CD4-positive, alpha-beta T cell treated with Interleukin-4 for 1 hour (primary cell): ENCODE measurements around the gene NKX6-2.
"Not testable (repeated sequence)": the region's sequence is repeated elsewhere in the genome, so short reads cannot be mapped to it uniquely, and the experiment has no call there.

Source experiments
- DNase-seq, 2 donors: peaks; one replicate each; pipeline ENCODE4 v3.0.0-alpha.2; 2020 to 2022

The NKX6-2 gene

GRCh38 chr10:132785723-132786475, at the start of gene NKX6-2:
Gene NKX6-2, minus strand, starts transcription at chr10:132786147. Its CDS starts 199 bp downstream, at chr10:132785948.
- no peak for DNase-seq

- no peak for DNase-seq
Measured at GRCh38 chr10:132834891-132835847, 49.2 kb upstream of the NKX6-2 start.

GRCh38 chr10:132834311-132834761, 48.4 kb upstream of the NKX6-2 start:
- DNase-seq: no peak

GRCh38 chr10:132833421-132834111, 47.6 kb upstream of the NKX6-2 start:
- no peak for DNase-seq

GRCh38 chr10:132832186-132832969, 46.4 kb upstream of the NKX6-2 start:
- no peak for DNase-seq

GRCh38 chr10:132829403-132829802, 43.5 kb upstream of the NKX6-2 start:
- no peak for DNase-seq

- no peak for DNase-seq
Measured at GRCh38 chr10:132828681-132829080, 42.7 kb upstream of the NKX6-2 start.

GRCh38 chr10:132827861-132828539, 42.1 kb upstream of the NKX6-2 start:
- DNase-seq: no peak

GRCh38 chr10:132827423-132827789, 41.5 kb upstream of the NKX6-2 start:
- DNase-seq: no peak

GRCh38 chr10:132826524-132827422, 40.8 kb upstream of the NKX6-2 start:
- DNase-seq: no peak

GRCh38 chr10:132825783-132826523, 40.0 kb upstream of the NKX6-2 start:
- DNase-seq: not testable (repeated sequence)

GRCh38 chr10:132820056-132820455, 34.1 kb upstream of the NKX6-2 start:
- DNase-seq: no peak

- no peak for DNase-seq
Measured at GRCh38 chr10:132817701-132818211, 31.8 kb upstream of the NKX6-2 start.

GRCh38 chr10:132816718-132817117, 30.8 kb upstream of the NKX6-2 start:
- DNase-seq: no peak

GRCh38 chr10:132815168-132815857, 29.4 kb upstream of the NKX6-2 start:
- no peak for DNase-seq

- DNase-seq: no peak
Measured at GRCh38 chr10:132814469-132814856, 28.5 kb upstream of the NKX6-2 start.

GRCh38 chr10:132813560-132814468, 27.9 kb upstream of the NKX6-2 start:
- no peak for DNase-seq

- DNase-seq: no peak
Measured at GRCh38 chr10:132813001-132813401, 27.1 kb upstream of the NKX6-2 start.
